Esophagus squamous epithelium (tissue), 5 donors: ENCODE measurements around the gene UNKL. TPM values are rescaled to one million over a fixed set of nuclear protein-coding genes. Genes with fewer than 3 reads are reported as not detected.

Experiments
- DNase-seq: peaks from one replicate; lab custom pipeline; 2025; lab: John Stamatoyannopoulos, UW
- H3K27ac ChIP-seq, 4 donors: fragments of 200-600 bp; sonication (generic); one replicate each; pipeline ENCODE4 v1.5.1; 2016 to 2019; ENCODE audit warnings: mild to moderate bottlenecking in 1 of 4
- H3K27me3 ChIP-seq, 4 donors: fragments of 200-600 bp; sonication (generic); 1 replicate in 3 of 4; 2 replicates in 1 of 4; pipeline versions ENCODE4 v1.5.1 to v1.6.0; 2017 to 2021; ENCODE audit warnings: antibody characterized with exemption in 1 of 4
- H3K36me3 ChIP-seq, 3 donors: fragments of 200-600 bp; sonication (generic); one replicate each; pipeline ENCODE4 v1.5.1; 2016 to 2019
- H3K4me1 ChIP-seq, 3 donors: fragments of 200-600 bp; sonication (generic); one replicate each; pipeline ENCODE4 v1.5.1; 2017 to 2019
- H3K4me3 ChIP-seq, 4 donors: fragments of 200-600 bp; sonication (generic); 1 replicate in 3 of 4; 2 replicates in 1 of 4; pipeline ENCODE4 v1.5.1; 2016 to 2019; ENCODE audit warnings: mild to moderate bottlenecking in 2 of 4, moderate library complexity in 1 of 4
- H3K9me3 ChIP-seq, 3 donors: fragments of 200-600 bp; sonication (generic); one replicate each; pipeline ENCODE4 v1.5.1; 2016 to 2019
- POLR2A ChIP-seq, 4 donors: fragments of 450-650 bp; IDR thresholded peaks; one replicate each; pipeline ENCODE4 v1.6.1; 2017; ENCODE audit warnings: antibody characterized with exemption in 4 of 4, mild to moderate bottlenecking in 4 of 4, moderate library complexity in 3 of 4
- WGBS, 2 donors: methylation state at CpG; one replicate each; pipeline ENCODE4 v1.1.5; 2018; 5-methylcytosine and 5-hydroxymethylcytosine counted together
- intact Hi-C: fragments of 100-400 bp; cut with DNase I; formaldehyde crosslinking; loops from one replicate; pipeline ENCODE4 v1.15.0; 2022
- total RNA-seq, 4 donors: library from RNA; depleted of rRNA; stranded (reverse); fragments of >200 nt; gene quantifications; one replicate each; pipeline ENCODE4 v1.1.0, GENCODE V29; 2016
- TF ChIP-seq, protein P1 (sequence below), 6 experiments: fragments of 450-650 bp in 4 of 6; fragments of 200-600 bp in 2 of 6; sonication (generic) in 2 of 6; IDR thresholded peaks; one replicate each; pipeline ENCODE4 v1.5.1; 2016 to 2019; ENCODE audit warnings: antibody characterized with exemption in 6 of 6, mild to moderate bottlenecking in 4 of 6, moderate library complexity in 4 of 6
- donor health status: DM: yes; HTN: yes; CAD: no.

The UNKL gene
- total RNA-seq, 4 donors from 2014 or later: 5.9 to 17.2 (median 10.6) TPM

DNA sequence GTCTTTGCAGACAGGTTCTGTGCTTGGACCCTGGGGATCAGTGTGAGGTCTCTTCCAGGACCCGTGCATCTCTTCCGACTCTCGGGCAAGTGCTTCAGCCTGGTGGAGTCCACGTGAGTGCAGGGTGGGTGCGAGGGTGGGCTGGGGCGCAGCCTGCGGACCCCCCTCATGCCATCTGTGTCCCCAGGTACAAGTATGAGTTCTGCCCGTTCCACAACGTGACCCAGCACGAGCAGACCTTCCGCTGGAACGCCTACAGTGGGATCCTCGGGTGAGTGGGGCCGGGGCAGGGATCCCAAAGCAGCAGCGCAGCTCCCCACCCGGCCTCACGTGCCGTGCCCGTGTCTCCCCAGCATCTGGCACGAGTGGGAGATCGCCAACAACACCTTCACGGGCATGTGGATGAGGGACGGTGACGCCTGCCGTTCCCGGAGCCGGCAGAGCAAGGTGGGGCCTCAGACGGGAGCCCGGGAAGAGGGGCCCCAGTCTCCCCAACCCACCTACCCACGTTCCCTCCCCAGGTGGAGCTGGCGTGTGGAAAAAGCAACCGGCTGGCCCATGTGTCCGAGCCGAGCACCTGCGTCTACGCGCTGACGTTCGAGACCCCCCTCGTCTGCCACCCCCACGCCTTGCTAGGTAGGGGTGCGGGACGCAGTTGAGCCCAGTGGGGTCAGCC, 52.7 kb downstream of the UNKL start:
- Histone ChIP-seq H3K4me3 (no peak overlapping the region), H3K36me3 (peaks cover 16 to 82% (median 28%) of the 10 kb centered on the region in 3 donors), H3K27ac (no peak overlapping the region), H3K27me3 (no peaks in the 10 kb centered on the region), H3K9me3 (no peaks in the 10 kb centered on the region), H3K4me1 (peaks cover 0 to 14% (median 0%) of the 10 kb centered on the region in 3 donors)
- DNase-seq: no peak
- no peak for TF ChIP-seq POLR2A (IDR thresholded peaks at IDR 0.05)
- TF ChIP-seq, protein P1, sequence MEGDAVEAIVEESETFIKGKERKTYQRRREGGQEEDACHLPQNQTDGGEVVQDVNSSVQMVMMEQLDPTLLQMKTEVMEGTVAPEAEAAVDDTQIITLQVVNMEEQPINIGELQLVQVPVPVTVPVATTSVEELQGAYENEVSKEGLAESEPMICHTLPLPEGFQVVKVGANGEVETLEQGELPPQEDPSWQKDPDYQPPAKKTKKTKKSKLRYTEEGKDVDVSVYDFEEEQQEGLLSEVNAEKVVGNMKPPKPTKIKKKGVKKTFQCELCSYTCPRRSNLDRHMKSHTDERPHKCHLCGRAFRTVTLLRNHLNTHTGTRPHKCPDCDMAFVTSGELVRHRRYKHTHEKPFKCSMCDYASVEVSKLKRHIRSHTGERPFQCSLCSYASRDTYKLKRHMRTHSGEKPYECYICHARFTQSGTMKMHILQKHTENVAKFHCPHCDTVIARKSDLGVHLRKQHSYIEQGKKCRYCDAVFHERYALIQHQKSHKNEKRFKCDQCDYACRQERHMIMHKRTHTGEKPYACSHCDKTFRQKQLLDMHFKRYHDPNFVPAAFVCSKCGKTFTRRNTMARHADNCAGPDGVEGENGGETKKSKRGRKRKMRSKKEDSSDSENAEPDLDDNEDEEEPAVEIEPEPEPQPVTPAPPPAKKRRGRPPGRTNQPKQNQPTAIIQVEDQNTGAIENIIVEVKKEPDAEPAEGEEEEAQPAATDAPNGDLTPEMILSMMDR (IDR thresholded peaks at IDR 0.05): no peak
- 90 to 95% methylated on average over 21 of the region's 43 CpGs for WGBS, 2 donors
- intact Hi-C loops: no loop called here

DNA sequence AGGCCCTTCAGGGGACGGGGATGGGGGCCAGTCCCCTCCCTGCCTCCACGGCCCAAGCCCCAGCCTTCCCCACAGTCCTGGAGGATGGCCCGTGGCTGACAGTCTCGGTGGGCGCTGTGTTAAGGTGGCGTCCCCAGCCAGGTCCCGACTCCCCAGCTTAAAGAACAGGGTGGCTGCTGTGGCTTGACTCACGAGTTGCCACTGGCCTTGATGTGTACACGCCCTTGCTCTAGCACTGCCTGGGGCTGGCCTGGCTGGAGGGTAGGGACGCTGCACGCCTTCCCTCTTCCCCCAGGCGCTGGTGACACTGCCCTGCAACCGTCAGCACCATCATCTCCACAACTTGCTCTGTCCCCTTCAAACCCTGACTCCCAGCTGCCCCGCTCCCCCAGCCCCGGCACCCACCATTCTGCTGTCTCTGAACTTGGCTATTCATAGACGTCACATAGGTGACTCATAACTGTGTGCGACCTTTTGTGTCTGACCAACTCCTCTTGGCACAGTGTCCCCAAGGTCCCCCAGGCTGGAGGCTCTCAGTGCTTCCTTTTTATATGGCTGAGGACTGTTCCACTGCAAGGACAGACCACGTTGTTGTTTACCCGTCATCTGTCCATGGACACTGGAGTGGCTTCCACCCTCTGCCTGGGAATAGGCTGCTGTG, 56.5 kb downstream of the UNKL start:
- intact Hi-C loops: no loop called here
- Histone ChIP-seq H3K9me3 (no peaks in the 10 kb centered on the region), H3K27me3 (no peaks in the 10 kb centered on the region), H3K4me1 (peaks cover 0 to 50% (median 2%) of the 10 kb centered on the region in 3 donors), H3K27ac (no peak overlapping the region), H3K4me3 (no peak overlapping the region), H3K36me3 (peaks cover 16 to 45% (median 16%) of the 10 kb centered on the region in 3 donors)
- no peak for DNase-seq
- WGBS, 2 donors: 53 to 60% methylated on average over 11 to 14 of the region's 19 CpGs
- no peak for TF ChIP-seq POLR2A (IDR thresholded peaks at IDR 0.05)
- TF ChIP-seq, protein P1 (IDR thresholded peaks at IDR 0.05): no peak

GRCh38 chr16:1356061-1356900, 58.2 kb downstream of the UNKL start:
- H3K27me3 ChIP-seq: no peaks in the 10 kb centered on the region
- no peak overlapping the region for H3K4me3 ChIP-seq
- intact Hi-C loops: no loop called here
- H3K27ac ChIP-seq: no peak overlapping the region
- WGBS, 2 donors: 76 to 89% methylated on average over 6 to 8 of the region's 33 CpGs
- peaks cover 0 to 62% (median 9%) of the 10 kb centered on the region in 3 donors for H3K4me1 ChIP-seq
- no peaks in the 10 kb centered on the region for H3K9me3 ChIP-seq
- no peak for DNase-seq
- H3K36me3 ChIP-seq: peaks cover 0 to 27% (median 0%) of the 10 kb centered on the region in 3 donors
- TF ChIP-seq, protein P1 (IDR thresholded peaks at IDR 0.05): no peak
- TF ChIP-seq POLR2A (IDR thresholded peaks at IDR 0.05): no peak

GRCh38 chr16:1355591-1355990, 58.9 kb downstream of the UNKL start:
- TF ChIP-seq POLR2A (IDR thresholded peaks at IDR 0.05): no peak
- TF ChIP-seq, protein P1 (IDR thresholded peaks at IDR 0.05): no peak
- H3K4me1 ChIP-seq: peaks cover 5 to 69% (median 14%) of the 10 kb centered on the region in 3 donors

More at GRCh38 chr16:1355591-1355990, 58.9 kb downstream of the UNKL start:
- H3K4me3 ChIP-seq: no peak overlapping the region
- intact Hi-C loops: no loop called here
- H3K27me3 ChIP-seq: no peaks in the 10 kb centered on the region
- DNase-seq: no peak
- no peak overlapping the region for H3K27ac ChIP-seq
- peaks cover 0 to 20% (median 0%) of the 10 kb centered on the region in 3 donors for H3K36me3 ChIP-seq
- H3K9me3 ChIP-seq: no peaks in the 10 kb centered on the region
- WGBS, 2 donors: 80 to 84% methylated on average over 7 to 8 of the region's 15 CpGs
